T-helper 17 cell (primary cell): Measurements from ENCODE around the gene AARS2. TPM values are rescaled to one million over a fixed set of nuclear protein-coding genes. Genes with fewer than 3 reads are reported as not detected.
"Not testable (repeated sequence)": the region's sequence is repeated elsewhere in the genome, so short reads cannot be mapped to it uniquely, and the experiment has no call there.

ENCODE experiments used
- ATAC-seq: fragments of 150-1000 bp; cut with Tn5 transposase; 2 replicates; pipeline ENCODE4 v1.10.0; 2021; ENCODE audit warnings: mild to moderate bottlenecking, moderate library complexity
- DNase-seq, 3 donors: peaks; one replicate each; pipeline versions ENCODE4 v3.0.0 to v3.0.0-alpha.2; 2020 to 2021
- H3K9me3 ChIP-seq: one replicate; pipeline ENCODE4 v1.7.0; 2013; ENCODE audit warnings: low read length, mild to moderate bottlenecking; ENCODE audit not compliant: control insufficient read depth, poor library complexity, severe bottlenecking
- H3K27ac Mint-ChIP-seq: one replicate; pipeline ENCODE4 v1.8.0; 2022; ENCODE audit warnings: mild to moderate bottlenecking, moderate library complexity, mixed read lengths
- H3K27me3 Mint-ChIP-seq: one replicate; pipeline ENCODE4 v1.8.0; 2022; ENCODE audit warnings: mixed read lengths
- H3K36me3 Mint-ChIP-seq: one replicate; pipeline ENCODE4 v1.8.0; 2022; ENCODE audit warnings: low read depth, mixed read lengths
- H3K4me1 Mint-ChIP-seq: one replicate; pipeline ENCODE4 v1.8.0; 2022; ENCODE audit warnings: mild to moderate bottlenecking, mixed read lengths
- H3K4me3 Mint-ChIP-seq: one replicate; pipeline ENCODE4 v1.8.0; 2022; ENCODE audit warnings: mild to moderate bottlenecking, moderate library complexity, mixed read lengths
- total RNA-seq, 4 donors: library from RNA in 2 of 4; stranded (reverse) in 2 of 4; gene quantifications; one replicate each; pipeline ENCODE4 v1.2.3 and lab custom pipeline; 2022 to 2026

The AARS2 gene
- total RNA-seq, 2 donors from 2014 or later: 13.1 to 14.8 TPM

GRCh38 chr6:44316481-44316880 lies 3.3 kb upstream of the AARS2 start:
- no peak overlapping the region for H3K4me3 Mint-ChIP-seq
- peaks cover 45% of the 10 kb centered on the region for H3K27me3 Mint-ChIP-seq
- no peaks in the 10 kb centered on the region for H3K9me3 ChIP-seq
- no peak overlapping the region for H3K27ac Mint-ChIP-seq
- peaks cover 19% of the 10 kb centered on the region for H3K4me1 Mint-ChIP-seq
- DNase-seq (no peak), ATAC-seq (no peak)
- H3K36me3 Mint-ChIP-seq: peaks cover 6% of the 10 kb centered on the region

DNA sequence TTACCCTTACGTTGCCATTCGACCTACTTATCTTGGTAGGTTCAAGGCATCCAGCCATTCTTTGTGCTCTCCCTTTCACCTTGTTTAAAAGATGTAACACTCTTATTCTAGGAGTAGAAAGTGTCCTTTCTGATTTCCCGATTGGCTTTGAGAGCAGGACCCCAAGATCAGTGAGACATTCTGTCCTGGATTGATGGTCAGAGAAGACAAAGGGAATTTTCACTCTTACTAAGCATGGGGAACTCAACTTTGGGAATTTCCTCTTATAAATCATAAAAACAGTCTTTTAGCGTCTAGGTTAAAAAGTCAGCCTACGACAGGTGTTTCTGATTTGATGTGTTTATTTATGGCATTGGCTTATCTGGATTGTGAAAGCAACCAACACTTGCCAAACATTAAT lies 2.8 kb upstream of the AARS2 start:
- no peaks in the 10 kb centered on the region for H3K9me3 ChIP-seq
- Mint-ChIP-seq H3K27me3 (peaks cover 41% of the 10 kb centered on the region), H3K36me3 (peaks cover 6% of the 10 kb centered on the region), H3K27ac (no peak overlapping the region), H3K4me3 (no peak overlapping the region), H3K4me1 (peaks cover 19% of the 10 kb centered on the region)
- DNase-seq (no peak), ATAC-seq (no peak)

DNA sequence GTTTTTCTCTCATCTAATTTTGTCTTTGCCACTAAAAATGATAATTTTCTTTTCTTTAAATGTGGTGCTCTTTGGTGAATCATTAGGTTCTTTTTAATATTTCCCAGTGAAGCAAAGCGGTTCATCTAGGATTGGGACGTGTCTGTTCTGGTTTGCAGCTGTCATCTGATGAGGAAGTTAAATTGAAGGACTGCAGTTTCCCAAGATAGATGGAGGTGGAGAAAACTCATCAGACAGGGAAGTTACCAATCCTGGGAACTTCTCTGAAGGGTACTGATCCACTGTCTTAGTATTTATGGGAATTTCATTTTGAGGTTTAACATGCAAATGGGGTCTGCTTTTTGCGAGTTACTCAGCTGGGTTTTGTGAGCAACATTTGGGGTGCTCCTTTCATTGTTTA lies 2.4 kb upstream of the AARS2 start:
- ATAC-seq: no peak
- no peak overlapping the region for H3K27ac Mint-ChIP-seq
- H3K4me3 Mint-ChIP-seq: no peak overlapping the region

DNA sequence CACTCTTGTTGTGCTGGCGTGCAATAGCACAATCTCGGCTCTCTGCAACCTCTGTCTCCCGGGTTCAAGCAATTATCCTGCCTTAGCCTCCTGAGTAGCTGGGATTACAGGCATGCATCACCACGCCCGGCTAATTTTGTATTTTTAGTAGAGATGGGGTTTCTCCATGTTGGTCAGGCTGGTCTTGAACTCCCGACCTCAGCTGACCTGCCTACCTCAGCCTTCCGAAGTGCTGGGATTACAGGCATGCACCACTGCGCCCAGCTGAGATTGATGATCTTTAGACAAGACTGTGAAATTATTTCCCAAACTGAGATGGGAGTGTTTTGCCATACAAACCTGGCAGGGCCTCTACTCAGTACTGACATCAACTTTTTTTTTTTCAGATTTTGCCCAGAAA lies 1.5 kb upstream of the AARS2 start:
- H3K4me3 Mint-ChIP-seq, DNase-seq: not testable (repeated sequence)

More for the DNA sequence above, 2.4 kb upstream of the AARS2 start:
- Mint-ChIP-seq H3K36me3 (peaks cover 6% of the 10 kb centered on the region), H3K4me1 (peaks cover 19% of the 10 kb centered on the region), H3K27me3 (peaks cover 37% of the 10 kb centered on the region)
- H3K9me3 ChIP-seq: no peaks in the 10 kb centered on the region
- no peak for DNase-seq

GRCh38 chr6:44311767-44312166 lies 1.4 kb downstream of the AARS2 start:
- H3K27me3 Mint-ChIP-seq: no peaks in the 10 kb centered on the region
- ATAC-seq (no peak), DNase-seq (no peak)
- no peak overlapping the region for H3K27ac Mint-ChIP-seq
- H3K4me3 Mint-ChIP-seq: peak overlapping the region; percentile 98
- H3K4me1 Mint-ChIP-seq: peaks cover 22% of the 10 kb centered on the region
- H3K36me3 Mint-ChIP-seq: peaks cover 9% of the 10 kb centered on the region
- H3K9me3 ChIP-seq: no peaks in the 10 kb centered on the region

More for the DNA sequence above, 1.5 kb upstream of the AARS2 start:
- H3K27ac Mint-ChIP-seq, H3K9me3 ChIP-seq, ATAC-seq: not testable (repeated sequence)
- Mint-ChIP-seq H3K27me3 (peaks cover 28% of the 10 kb centered on the region), H3K36me3 (peaks cover 13% of the 10 kb centered on the region), H3K4me1 (peaks cover 24% of the 10 kb centered on the region)

GRCh38 chr6:44311304-44311703 lies 1.8 kb downstream of the AARS2 start:
- peaks cover 9% of the 10 kb centered on the region for H3K36me3 Mint-ChIP-seq
- no peak overlapping the region for H3K27ac Mint-ChIP-seq
- no peaks in the 10 kb centered on the region for H3K27me3 Mint-ChIP-seq
- no peak for ATAC-seq
- H3K9me3 ChIP-seq: no peaks in the 10 kb centered on the region
- H3K4me3 Mint-ChIP-seq: no peak overlapping the region
- peaks cover 22% of the 10 kb centered on the region for H3K4me1 Mint-ChIP-seq
- DNase-seq: no peak

DNA sequence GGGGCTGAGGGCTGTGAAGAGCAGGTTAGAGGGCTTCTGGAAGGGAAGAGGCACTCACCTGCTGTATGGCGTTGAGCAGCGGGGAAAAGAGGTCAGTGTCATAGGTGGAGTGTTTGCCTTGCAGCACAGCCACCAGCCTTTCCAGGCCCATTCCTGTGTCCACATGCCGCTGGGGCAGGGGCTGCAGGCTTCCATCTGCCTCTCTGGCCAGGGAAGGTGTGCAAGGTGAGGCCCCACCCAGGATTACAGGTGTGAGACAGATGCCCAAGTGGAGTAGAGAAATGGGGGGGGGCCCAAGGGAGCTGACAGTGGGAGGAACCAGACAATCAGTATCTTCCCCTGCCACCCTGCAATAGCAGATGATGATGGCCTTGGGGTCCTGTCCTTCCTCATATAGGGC lies 2.9 kb downstream of the AARS2 start:
- H3K4me3 Mint-ChIP-seq: no peak overlapping the region
- H3K36me3 Mint-ChIP-seq: peaks cover 12% of the 10 kb centered on the region
- H3K27ac Mint-ChIP-seq: no peak overlapping the region

DNA sequence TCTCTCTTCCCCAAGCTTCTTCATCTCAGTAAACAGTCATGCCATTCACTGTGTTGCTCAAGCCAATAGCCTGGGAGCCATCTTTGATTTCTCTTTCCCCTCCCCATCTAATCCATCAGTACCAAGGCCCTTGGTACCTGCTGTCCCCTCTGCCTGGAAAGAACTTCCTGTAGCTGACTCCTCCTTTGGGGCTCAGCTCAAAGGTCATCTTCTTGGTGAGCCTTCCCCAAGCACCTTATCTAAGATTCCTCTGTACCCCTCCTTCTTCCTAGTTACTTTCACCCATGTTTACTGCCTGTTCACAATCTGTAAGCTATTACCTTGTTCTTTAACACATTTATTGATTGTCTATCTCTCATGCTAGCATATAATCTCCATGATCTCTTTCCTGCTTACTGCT lies 3.5 kb downstream of the AARS2 start:
- ATAC-seq: no peak

More for the DNA sequence above, 2.9 kb downstream of the AARS2 start:
- DNase-seq (no peak), ATAC-seq (no peak)
- no peaks in the 10 kb centered on the region for H3K9me3 ChIP-seq
- H3K4me1 Mint-ChIP-seq: peaks cover 22% of the 10 kb centered on the region
- no peaks in the 10 kb centered on the region for H3K27me3 Mint-ChIP-seq

DNA sequence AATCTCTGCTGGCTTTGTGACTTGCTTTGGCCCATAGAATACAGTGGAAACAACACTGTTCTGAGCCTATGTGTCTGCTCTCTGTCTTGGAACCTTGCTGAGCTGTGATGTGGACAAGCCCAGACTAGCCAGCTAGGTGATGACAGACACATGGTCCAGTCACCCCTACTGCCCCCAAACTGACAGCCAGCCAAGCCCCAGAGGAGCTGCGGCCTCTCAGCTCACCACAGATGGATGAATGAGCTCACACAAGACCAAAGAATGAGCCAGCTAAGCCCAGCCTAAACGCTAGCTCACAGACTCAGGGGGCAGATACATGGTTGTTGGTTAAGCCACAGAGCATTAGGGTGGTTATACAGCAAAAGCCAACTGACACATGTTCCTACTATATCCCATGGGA lies 4.1 kb downstream of the AARS2 start:
- DNase-seq: no peak
- no peaks in the 10 kb centered on the region for H3K9me3 ChIP-seq
- H3K27ac Mint-ChIP-seq: no peak overlapping the region
- peaks cover 12% of the 10 kb centered on the region for H3K36me3 Mint-ChIP-seq
- no peak for ATAC-seq
- H3K4me1 Mint-ChIP-seq: peaks cover 22% of the 10 kb centered on the region
- H3K4me3 Mint-ChIP-seq: no peak overlapping the region
- no peaks in the 10 kb centered on the region for H3K27me3 Mint-ChIP-seq

More for the DNA sequence above, 3.5 kb downstream of the AARS2 start:
- Mint-ChIP-seq H3K27ac (no peak overlapping the region), H3K4me1 (peaks cover 22% of the 10 kb centered on the region), H3K36me3 (peaks cover 12% of the 10 kb centered on the region), H3K27me3 (no peaks in the 10 kb centered on the region), H3K4me3 (peak overlapping the region; percentile 33)
- no peaks in the 10 kb centered on the region for H3K9me3 ChIP-seq
- DNase-seq: no peak

DNA sequence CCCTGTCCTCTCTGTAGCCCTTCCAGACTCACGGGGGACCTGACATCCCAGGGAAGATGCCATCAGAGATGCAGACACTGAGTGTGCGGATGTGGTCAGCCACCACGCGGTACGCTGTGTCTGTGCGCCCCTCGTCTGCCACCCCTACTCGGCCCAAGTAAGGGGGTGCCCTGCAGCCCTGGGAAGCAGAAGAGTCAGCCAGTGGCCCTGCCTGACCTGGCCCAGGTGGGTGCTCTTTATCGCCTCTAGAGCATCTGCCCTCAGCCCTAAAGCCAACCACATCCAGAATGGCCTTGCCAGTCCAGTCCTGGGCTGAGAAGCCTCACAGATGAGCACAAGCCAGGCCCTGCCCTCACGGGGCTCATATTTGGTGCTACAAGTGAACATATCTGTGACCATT lies 5.9 kb downstream of the AARS2 start:
- no peaks in the 10 kb centered on the region for H3K9me3 ChIP-seq
- peaks cover 12% of the 10 kb centered on the region for H3K36me3 Mint-ChIP-seq
- no peak for DNase-seq
- no peak for ATAC-seq
- H3K27me3 Mint-ChIP-seq: no peaks in the 10 kb centered on the region
- H3K4me1 Mint-ChIP-seq: peaks cover 12% of the 10 kb centered on the region
- no peak overlapping the region for H3K27ac Mint-ChIP-seq
- no peak overlapping the region for H3K4me3 Mint-ChIP-seq

GRCh38 chr6:44306710-44307109 lies 6.4 kb downstream of the AARS2 start:
- Mint-ChIP-seq H3K27ac (no peak overlapping the region), H3K36me3 (peaks cover 12% of the 10 kb centered on the region)
- ATAC-seq: no peak

GRCh38 chr6:44305200-44305725 lies 7.9 kb downstream of the AARS2 start:
- ATAC-seq: peak; percentile 11
- no peaks in the 10 kb centered on the region for H3K9me3 ChIP-seq
- H3K36me3 Mint-ChIP-seq: peaks cover 15% of the 10 kb centered on the region
- H3K4me3 Mint-ChIP-seq: no peak overlapping the region
- H3K27ac Mint-ChIP-seq: no peak overlapping the region
- H3K27me3 Mint-ChIP-seq: no peaks in the 10 kb centered on the region
- H3K4me1 Mint-ChIP-seq: peaks cover 6% of the 10 kb centered on the region
- DNase-seq: no peak

More at GRCh38 chr6:44306710-44307109, 6.4 kb downstream of the AARS2 start:
- H3K27me3 Mint-ChIP-seq: no peaks in the 10 kb centered on the region
- no peaks in the 10 kb centered on the region for H3K9me3 ChIP-seq
- no peak for DNase-seq
- H3K4me1 Mint-ChIP-seq: peaks cover 8% of the 10 kb centered on the region
- H3K4me3 Mint-ChIP-seq: no peak overlapping the region

- no peaks in the 10 kb centered on the region for H3K4me1 Mint-ChIP-seq
- no peaks in the 10 kb centered on the region for H3K27me3 Mint-ChIP-seq
- DNase-seq (peak; percentile 23 to 27 (median 26)), ATAC-seq (peak; percentile 77)
- no peak overlapping the region for H3K27ac Mint-ChIP-seq
- H3K9me3 ChIP-seq: no peaks in the 10 kb centered on the region
- H3K36me3 Mint-ChIP-seq: peaks cover 8% of the 10 kb centered on the region
- H3K4me3 Mint-ChIP-seq: no peak overlapping the region
Measured at GRCh38 chr6:44304282-44305199, 8.6 kb downstream of the AARS2 start.
